NCI-H187 treated with DMSO at 0.1 percent for 48 hours (cell line): ENCODE measurements around the gene CCDC80.
"Not testable (repeated sequence)": the region's sequence is repeated elsewhere in the genome, so short reads cannot be mapped to it uniquely, and the experiment has no call there.

Experiments
- DNase-seq: peaks from one replicate; lab custom pipeline; 2025; lab: John Stamatoyannopoulos, UW

The CCDC80 gene

GRCh38 chr3:112665009-112665408, 24.1 kb upstream of the CCDC80 start:
- not testable (repeated sequence) for DNase-seq

- no peak for DNase-seq
These were observed 15.1 kb upstream of the CCDC80 start for GRCh38 chr3:112656043-112656442.

GRCh38 chr3:112654979-112655378, 14.0 kb upstream of the CCDC80 start:
- DNase-seq = no peak

- DNase-seq = no peak
These were observed 13.5 kb upstream of the CCDC80 start for GRCh38 chr3:112654492-112654891.

- no peak for DNase-seq
These were observed 12.9 kb upstream of the CCDC80 start for GRCh38 chr3:112653881-112654300.

- no peak for DNase-seq
These were observed 12.4 kb upstream of the CCDC80 start for GRCh38 chr3:112653209-112653871.

GRCh38 chr3:112651516-112651915, 10.6 kb upstream of the CCDC80 start:
- DNase-seq = no peak

GRCh38 chr3:112651071-112651470, 10.1 kb upstream of the CCDC80 start:
- DNase-seq = no peak

- no peak for DNase-seq
These were observed 9.5 kb upstream of the CCDC80 start for GRCh38 chr3:112650482-112650881.

- DNase-seq = no peak
These were observed 8.5 kb upstream of the CCDC80 start for GRCh38 chr3:112649478-112649735.

GRCh38 chr3:112647122-112647521, 6.2 kb upstream of the CCDC80 start:
- no peak for DNase-seq

- no peak for DNase-seq
These were observed 5.7 kb upstream of the CCDC80 start for GRCh38 chr3:112646623-112647022.

GRCh38 chr3:112644453-112644852, 3.5 kb upstream of the CCDC80 start:
- no peak for DNase-seq

GRCh38 chr3:112643621-112644240, 2.8 kb upstream of the CCDC80 start:
- DNase-seq = no peak

- DNase-seq = peak; percentile 72
These were observed 2.1 kb upstream of the CCDC80 start for GRCh38 chr3:112642912-112643506.

- DNase-seq = no peak
These were observed 540 bp downstream of the CCDC80 start for GRCh38 chr3:112640276-112640929.

- no peak for DNase-seq
These were observed 1.3 kb downstream of the CCDC80 start for GRCh38 chr3:112639455-112640225.

- no peak for DNase-seq
These were observed 2.5 kb downstream of the CCDC80 start for GRCh38 chr3:112638327-112639020.

- DNase-seq = no peak
These were observed 3.2 kb downstream of the CCDC80 start for GRCh38 chr3:112637700-112638099.

GRCh38 chr3:112635674-112636073, 5.3 kb downstream of the CCDC80 start:
- DNase-seq = no peak

GRCh38 chr3:112634786-112635541, 6.0 kb downstream of the CCDC80 start:
- peak; percentile 75 for DNase-seq
